ENCODE results near the gene MAP6.

DNA sequence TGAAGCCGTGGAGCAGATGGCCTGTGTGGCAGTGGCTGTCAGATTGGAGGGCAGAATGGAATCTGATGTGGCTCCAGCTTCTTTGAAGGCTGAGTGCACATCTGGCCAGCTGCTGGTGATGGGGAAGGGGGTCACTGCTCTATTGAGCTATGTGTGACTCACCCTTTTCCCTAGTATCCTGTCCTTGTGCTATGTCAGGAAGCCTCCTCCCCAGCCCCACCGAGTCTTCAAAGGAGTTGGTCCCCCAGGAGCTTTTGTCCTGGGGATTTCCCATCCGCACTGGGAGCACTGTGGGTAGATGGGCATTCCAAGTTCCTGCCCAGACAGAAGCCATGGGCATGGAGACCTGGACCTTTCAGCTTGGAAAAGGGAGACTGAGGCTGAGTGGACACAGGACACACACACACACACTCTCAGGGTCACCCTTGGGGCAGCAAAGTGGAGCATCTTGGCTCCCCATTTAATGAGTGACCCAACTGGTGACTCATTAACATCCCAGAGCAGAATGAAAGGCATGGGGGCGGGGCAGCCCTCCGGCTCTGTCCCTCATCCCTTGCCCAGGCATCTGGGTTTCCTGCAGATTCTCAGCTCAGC is 103.5 kb downstream of the MAP6 start:
- TF ChIP-seq NR2C2 (CRISPR knock-in tag; IDR thresholded peaks at IDR 0.05; ENCODE audit: borderline replicate concordance): no peak
- no peak for TF ChIP-seq YY1 (IDR thresholded peaks at IDR 0.05; ENCODE audit: insufficient read depth, insufficient replicate concordance, low read depth, low read length)
- TF ChIP-seq ADNP (CRISPR knock-in tag; IDR thresholded peaks at IDR 0.05): no peak
- TF ChIP-seq, protein P1, sequence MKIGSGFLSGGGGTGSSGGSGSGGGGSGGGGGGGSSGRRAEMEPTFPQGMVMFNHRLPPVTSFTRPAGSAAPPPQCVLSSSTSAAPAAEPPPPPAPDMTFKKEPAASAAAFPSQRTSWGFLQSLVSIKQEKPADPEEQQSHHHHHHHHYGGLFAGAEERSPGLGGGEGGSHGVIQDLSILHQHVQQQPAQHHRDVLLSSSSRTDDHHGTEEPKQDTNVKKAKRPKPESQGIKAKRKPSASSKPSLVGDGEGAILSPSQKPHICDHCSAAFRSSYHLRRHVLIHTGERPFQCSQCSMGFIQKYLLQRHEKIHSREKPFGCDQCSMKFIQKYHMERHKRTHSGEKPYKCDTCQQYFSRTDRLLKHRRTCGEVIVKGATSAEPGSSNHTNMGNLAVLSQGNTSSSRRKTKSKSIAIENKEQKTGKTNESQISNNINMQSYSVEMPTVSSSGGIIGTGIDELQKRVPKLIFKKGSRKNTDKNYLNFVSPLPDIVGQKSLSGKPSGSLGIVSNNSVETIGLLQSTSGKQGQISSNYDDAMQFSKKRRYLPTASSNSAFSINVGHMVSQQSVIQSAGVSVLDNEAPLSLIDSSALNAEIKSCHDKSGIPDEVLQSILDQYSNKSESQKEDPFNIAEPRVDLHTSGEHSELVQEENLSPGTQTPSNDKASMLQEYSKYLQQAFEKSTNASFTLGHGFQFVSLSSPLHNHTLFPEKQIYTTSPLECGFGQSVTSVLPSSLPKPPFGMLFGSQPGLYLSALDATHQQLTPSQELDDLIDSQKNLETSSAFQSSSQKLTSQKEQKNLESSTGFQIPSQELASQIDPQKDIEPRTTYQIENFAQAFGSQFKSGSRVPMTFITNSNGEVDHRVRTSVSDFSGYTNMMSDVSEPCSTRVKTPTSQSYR (CRISPR knock-in tag; IDR thresholded peaks at IDR 0.05; ENCODE audit: borderline replicate concordance): no peak
- TF ChIP-seq, protein P2, sequence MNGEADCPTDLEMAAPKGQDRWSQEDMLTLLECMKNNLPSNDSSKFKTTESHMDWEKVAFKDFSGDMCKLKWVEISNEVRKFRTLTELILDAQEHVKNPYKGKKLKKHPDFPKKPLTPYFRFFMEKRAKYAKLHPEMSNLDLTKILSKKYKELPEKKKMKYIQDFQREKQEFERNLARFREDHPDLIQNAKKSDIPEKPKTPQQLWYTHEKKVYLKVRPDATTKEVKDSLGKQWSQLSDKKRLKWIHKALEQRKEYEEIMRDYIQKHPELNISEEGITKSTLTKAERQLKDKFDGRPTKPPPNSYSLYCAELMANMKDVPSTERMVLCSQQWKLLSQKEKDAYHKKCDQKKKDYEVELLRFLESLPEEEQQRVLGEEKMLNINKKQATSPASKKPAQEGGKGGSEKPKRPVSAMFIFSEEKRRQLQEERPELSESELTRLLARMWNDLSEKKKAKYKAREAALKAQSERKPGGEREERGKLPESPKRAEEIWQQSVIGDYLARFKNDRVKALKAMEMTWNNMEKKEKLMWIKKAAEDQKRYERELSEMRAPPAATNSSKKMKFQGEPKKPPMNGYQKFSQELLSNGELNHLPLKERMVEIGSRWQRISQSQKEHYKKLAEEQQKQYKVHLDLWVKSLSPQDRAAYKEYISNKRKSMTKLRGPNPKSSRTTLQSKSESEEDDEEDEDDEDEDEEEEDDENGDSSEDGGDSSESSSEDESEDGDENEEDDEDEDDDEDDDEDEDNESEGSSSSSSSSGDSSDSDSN (CRISPR knock-in tag; IDR thresholded peaks at IDR 0.05): no peak
- TF ChIP-seq POLR2A (IDR thresholded peaks at IDR 0.05; ENCODE audit: insufficient read depth in 1 of 2, low read depth in 2 of 2, low read length in 2 of 2): no peak
- TF ChIP-seq, protein P3, sequence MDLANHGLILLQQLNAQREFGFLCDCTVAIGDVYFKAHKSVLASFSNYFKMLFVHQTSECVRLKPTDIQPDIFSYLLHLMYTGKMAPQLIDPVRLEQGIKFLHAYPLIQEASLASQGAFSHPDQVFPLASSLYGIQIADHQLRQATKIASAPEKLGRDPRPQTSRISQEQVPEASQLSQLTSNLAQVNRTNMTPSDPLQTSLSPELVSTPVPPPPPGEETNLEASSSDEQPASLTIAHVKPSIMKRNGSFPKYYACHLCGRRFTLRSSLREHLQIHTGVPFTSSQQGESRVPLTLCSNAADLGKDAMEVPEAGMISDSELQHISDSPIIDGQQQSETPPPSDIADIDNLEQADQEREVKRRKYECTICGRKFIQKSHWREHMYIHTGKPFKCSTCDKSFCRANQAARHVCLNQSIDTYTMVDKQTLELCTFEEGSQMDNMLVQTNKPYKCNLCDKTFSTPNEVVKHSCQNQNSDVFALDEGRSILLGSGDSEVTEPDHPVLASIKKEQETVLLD (CRISPR knock-in tag; IDR thresholded peaks at IDR 0.05; ENCODE audit: low read depth): no peak
- TF ChIP-seq TCF7 (IDR thresholded peaks at IDR 0.05; ENCODE audit: low read depth): no peak
- TF ChIP-seq PAF1 (CRISPR knock-in tag; IDR thresholded peaks at IDR 0.05): no peak
